HG02938 (cell line): ENCODE measurements around the gene AP4M1.

ENCODE experiments used
- ATAC-seq: cut with Tn5 transposase; IDR thresholded peaks from one replicate; pipeline ENCODE4 v1.9.1; 2021; ENCODE audit warnings: mild to moderate bottlenecking, moderate library complexity; ENCODE audit not compliant: unreplicated experiment

The AP4M1 gene

GRCh38 chr7:100085515-100085914, 15.9 kb upstream of the AP4M1 start:
- no peak for ATAC-seq

- ATAC-seq = no peak
These were observed 14.2 kb upstream of the AP4M1 start for GRCh38 chr7:100087055-100087750.

DNA sequence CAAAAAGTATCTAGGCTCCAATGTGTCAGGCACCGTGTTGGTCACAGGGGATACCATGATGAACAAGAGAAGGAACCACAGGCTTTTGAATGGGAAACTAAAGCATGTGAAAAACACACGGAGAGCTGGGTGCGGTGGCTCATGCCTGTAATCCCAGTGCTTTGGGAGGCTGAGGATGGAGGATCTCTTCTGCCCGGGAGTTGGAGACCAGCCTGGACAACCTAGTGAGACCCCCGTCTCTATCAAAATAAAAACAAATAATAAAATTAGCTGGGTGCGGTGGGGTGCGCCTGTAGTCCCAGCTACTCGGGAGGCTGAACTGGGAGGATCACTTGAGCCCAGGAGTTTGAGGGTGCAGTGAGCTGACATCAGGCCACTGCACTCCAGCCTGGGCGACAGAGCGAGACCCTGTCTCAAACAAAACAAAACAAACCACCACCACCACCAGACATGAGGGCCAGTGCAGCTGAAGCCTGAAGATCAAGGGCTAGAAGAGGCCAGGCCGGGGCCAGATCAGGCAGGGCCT, 13.3 kb upstream of the AP4M1 start:
- ATAC-seq = no peak

DNA sequence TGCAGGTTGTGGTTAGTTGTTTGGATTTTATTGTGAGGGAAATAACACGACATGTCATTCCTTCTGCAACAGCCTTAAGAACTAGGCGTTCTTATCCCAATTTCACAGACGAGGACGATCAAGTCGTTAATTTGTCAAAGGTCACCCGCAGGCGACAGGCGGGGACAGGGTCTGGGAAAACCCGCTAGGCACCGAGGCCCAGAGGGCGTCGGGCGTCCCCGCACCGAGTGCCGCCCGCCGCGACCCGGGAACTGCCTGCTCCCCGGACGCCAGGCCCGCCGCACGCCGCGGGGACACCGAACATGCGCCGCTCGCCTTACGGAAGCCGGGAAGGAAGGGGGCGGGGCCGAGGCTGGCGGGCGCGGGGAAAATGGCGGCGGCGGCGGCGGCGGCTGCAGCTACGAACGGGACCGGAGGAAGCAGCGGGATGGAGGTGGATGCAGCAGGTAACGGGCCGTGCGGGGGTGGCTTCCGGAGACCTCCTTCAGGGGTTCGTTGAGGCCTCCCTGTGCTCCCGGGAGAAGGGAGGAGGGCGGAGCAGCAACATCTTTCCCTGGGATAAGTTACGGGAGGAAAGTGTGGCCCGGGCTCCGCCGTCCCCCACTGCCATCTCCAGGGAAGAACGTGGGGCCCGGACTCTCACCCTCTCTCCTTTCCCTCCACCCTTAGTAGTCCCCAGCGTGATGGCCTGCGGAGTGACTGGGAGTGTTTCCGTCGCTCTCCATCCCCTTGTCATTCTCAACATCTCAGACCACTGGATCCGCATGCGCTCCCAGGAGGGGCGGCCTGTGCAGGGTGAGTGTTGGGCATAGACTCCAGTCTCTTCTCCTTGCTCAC, 12.6 kb upstream of the AP4M1 start, which contains the start of gene COPS6:
Gene COPS6 (plus strand): TSS at position 349 of the 837 bp plus-strand sequence. CDS start 22 bp downstream, at position 371.
- no peak for ATAC-seq

GRCh38 chr7:100089458-100090196, 11.8 kb upstream of the AP4M1 start:
- no peak for ATAC-seq

DNA sequence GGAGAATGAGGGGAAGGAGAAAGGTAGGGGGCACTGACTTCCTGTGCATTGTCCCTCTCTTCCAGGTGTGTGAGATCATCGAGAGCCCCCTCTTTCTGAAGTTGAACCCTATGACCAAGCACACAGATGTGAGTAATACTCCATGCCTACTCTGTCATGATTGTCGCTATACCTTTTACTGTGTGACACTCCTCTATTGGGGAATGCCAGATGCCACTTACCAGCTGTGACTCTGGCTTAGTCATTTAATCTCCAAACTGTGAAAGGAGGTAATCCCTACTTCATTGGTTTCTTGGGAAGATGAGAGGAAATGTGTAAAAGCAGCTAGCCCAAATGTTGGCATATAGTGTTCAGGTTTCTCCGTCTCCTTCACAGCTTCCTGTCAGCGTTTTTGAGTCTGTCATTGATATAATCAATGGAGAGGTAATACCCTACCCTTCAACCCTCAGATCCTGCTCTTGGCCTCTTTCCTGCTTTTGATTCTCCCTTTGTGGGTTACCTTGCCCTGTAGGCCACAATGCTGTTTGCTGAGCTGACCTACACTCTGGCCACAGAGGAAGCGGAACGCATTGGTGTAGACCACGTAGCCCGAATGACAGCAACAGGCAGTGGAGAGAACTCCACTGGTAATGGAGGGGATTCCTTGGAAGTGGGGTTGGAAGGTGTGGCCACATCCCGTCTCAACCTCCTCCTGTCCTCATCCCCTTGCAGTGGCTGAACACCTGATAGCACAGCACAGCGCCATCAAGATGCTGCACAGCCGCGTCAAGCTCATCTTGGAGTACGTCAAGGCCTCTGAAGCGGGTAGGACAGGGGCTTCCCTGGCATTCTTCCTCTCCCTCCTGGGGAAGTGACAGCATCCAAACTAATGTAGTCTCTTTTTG, 10.7 kb upstream of the AP4M1 start:
- no peak for ATAC-seq

DNA sequence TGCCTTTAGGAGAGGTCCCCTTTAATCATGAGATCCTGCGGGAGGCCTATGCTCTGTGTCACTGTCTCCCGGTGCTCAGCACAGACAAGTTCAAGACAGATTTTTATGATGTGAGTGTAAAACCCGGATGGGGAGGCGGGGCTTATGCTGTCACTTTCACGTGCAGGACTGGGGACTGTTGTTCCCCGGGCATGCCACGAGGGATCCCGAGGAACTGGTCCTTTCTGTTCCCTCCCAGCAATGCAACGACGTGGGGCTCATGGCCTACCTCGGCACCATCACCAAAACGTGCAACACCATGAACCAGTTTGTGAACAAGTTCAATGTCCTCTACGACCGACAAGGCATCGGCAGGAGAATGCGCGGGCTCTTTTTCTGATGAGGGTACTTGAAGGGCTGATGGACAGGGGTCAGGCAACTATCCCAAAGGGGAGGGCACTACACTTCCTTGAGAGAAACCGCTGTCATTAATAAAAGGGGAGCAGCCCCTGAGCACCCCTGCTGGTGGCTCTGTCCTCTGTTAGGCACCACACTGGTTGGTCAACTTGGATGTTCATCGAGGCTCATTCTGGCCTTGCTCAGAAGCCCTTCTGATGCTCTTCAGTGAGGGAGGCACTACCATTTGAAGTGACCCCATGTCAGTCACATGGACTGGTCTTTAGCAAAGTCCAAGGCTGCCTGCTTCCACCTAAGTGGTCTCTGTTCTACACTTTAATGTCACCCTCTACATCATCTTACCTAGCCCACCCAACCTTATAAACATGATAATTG, 9.8 kb upstream of the AP4M1 start:
- no peak for ATAC-seq

GRCh38 chr7:100093054-100093453, 8.4 kb upstream of the AP4M1 start:
- ATAC-seq = no peak

DNA sequence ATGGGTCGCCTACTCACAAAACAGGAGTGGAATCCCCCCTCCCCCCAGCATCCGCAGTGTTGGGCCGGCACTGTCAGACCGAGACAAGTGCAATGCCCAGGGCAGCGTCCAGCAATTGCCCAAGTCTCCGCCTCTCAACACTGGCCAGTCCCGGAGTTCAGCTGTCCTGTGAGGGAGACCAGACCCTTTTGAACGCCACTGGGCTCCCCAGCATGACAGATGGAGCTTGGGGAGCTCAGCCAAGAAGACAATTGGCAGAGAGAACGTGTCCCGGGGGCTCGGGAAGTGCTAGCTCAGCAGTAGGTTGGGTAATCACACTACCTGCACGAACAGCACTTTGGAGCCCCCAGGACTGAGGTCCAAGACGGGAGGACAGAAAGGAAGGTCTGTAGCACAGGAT, 7.9 kb upstream of the AP4M1 start:
- no peak for ATAC-seq

DNA sequence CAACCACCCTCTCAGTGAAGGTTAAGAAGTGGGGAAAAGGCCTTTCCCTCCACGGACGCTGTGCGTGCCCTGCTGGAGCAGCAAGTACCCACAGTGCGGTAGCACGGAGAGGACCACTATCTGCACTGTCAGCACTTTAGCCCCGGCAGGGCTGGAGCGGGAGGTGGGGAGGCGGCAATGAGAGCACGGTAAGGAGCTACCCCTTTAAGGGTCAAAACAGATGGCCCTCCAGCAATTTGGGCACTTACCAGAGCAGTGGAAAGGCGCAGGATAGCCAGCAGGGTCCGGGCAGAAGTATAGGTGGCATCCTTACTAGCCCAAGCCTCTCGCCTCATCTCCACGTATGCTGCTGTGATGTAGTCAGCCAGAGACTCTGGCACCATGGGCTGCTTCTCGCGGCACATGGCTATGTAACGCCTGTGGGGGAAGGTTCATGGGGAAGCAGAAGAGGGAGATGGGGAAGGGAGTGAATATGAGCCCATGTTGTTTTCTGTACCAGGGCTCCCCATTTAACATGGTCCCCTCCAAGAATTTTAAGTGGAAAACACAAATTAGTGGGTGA, 7.4 kb upstream of the AP4M1 start:
- no peak for ATAC-seq

DNA sequence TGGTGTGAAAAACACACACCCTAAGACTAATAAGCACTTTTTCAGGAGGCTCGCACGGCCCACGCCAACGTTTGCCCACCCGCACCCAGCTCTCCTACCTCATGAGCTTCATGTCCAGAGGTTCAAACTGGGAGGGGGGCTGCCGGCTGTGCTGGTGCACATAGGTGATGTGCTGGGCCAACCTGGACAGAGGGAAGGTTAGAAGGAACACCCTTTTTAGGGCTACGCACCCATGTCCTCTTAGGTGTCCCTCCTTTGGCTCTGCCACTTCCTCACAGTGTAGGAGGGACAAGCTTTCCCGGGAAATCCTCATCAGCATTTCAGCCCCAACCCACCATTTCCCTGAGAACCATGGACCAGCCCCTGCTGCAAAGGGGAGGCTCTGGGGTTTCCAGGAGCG, 6.2 kb upstream of the AP4M1 start:
- no peak for ATAC-seq

DNA sequence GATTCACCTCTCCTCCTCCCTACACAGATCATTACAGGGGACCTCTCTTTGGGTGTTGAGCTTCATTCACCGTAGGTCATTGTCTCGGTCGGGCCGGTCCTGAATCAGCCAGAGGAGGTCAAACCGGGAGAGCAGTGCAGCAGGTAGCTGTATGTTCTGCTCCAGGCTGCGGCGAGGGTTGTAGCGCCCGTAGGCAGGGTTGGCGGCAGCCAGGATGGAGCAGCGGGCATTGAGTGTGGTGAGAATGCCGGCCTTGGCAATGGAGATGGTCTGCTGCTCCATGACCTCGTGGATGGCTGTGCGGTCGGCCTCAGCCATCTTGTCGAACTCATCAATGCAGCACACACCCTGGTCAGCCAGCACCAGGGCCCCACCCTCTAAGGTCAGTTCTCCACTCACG, 5.7 kb upstream of the AP4M1 start:
- ATAC-seq = no peak

- no peak for ATAC-seq
These were observed 2.5 kb upstream of the AP4M1 start for GRCh38 chr7:100098913-100099312.

GRCh38 chr7:100099452-100099851, 2.0 kb upstream of the AP4M1 start:
- ATAC-seq = no peak

- ATAC-seq = peak; percentile 47
These were observed 925 bp upstream of the AP4M1 start for GRCh38 chr7:100100420-100101015.

DNA sequence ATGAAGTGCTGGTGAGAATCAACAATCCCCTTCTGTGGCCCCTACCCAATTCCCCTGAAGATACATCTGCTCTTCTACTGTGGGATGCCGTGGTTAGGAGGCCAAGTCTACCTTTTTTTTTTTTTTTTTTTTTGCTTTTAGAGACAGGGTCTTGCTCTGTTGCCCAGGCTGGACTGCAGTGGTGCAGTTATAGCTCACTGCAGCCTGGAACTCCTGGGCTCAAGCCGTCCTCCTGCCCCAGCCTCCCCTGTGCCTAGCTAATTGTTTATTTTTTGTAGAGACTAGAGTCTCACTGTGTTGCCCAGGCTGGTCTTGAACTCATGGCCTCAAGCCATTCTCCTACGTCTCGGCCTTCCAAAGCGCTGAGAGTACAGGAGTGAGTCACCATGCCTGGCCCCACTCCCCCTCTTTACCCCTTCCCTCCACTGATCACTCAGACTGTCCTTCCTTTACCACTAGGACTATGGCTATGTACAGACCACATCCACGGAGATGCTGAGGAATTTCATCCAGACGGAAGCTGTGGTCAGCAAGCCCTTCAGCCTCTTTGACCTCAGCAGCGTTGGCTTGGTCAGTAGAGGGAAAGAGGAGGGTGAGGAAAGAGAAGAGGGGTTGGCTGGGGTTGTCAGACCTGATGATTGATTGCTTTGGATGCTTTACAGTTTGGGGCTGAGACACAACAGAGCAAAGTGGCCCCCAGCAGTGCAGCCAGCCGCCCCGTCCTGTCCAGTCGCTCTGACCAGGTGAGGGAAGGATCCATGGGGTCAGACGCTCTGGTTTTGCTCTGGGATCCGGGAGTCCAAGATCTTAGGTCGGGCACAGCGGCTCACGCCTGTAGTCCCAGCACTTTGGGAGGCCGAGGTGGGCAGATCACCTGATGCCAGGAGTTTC, 1.8 kb downstream of the AP4M1 start:
- ATAC-seq = no peak

DNA sequence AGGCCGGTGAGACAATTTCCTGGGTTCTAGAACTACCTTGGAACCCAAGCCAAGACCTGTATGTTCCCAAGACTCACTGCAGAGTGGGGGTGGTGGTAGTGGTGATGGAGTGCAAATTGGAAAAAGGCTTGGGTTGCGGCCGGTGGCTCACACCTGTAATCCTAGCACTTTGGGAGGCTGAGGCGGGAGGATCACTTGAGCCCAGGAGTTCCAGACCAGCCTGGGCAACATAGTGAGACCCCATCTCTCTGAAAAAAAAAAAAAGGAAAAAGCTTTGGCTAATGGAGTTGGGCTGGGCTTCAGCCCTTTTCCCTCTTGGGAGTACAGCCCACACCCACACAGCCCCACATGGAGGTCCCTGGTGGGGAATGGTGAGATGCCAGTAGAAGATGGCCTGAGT, 4.1 kb downstream of the AP4M1 start:
- ATAC-seq = no peak

- no peak for ATAC-seq
These were observed 5.2 kb downstream of the AP4M1 start for GRCh38 chr7:100106633-100107032.
